Sciatic nerve (tissue), 2 donors: ENCODE data around the gene TBC1D24. TPM values are rescaled to one million over a fixed set of nuclear protein-coding genes. Genes with fewer than 3 reads are reported as not detected.

Source experiments
- ATAC-seq: fragments of 200-7000 bp; cut with Tn5 transposase; one replicate; pipeline ENCODE4 v1.9.1; 2020; ENCODE audit warnings: mild to moderate bottlenecking, moderate library complexity
- DNase-seq: peaks from one replicate; pipeline ENCODE4 v3.0.0-alpha.2; 2020; ENCODE audit warnings: low spot score
- intact Hi-C: fragments of 100-400 bp; cut with DNase I; formaldehyde crosslinking; loops from one replicate; pipeline ENCODE4 v1.14.2; 2022
- total RNA-seq: library from RNA; stranded (reverse); fragmentation: NEBNext Ultra II Directional; extraction: Animal tissue kit (Norgen Biotek cat#: 25700); gene quantifications from one replicate; pipeline ENCODE4 v1.2.1, GENCODE V29; 2021
- donor health status: DM: no; HTN: no; CAD: no.
- donor health status: DM: no; HTN: no; CAD: no.

The TBC1D24 gene
- total RNA-seq, 1 donor from 2014 or later = 15.4 TPM

DNA sequence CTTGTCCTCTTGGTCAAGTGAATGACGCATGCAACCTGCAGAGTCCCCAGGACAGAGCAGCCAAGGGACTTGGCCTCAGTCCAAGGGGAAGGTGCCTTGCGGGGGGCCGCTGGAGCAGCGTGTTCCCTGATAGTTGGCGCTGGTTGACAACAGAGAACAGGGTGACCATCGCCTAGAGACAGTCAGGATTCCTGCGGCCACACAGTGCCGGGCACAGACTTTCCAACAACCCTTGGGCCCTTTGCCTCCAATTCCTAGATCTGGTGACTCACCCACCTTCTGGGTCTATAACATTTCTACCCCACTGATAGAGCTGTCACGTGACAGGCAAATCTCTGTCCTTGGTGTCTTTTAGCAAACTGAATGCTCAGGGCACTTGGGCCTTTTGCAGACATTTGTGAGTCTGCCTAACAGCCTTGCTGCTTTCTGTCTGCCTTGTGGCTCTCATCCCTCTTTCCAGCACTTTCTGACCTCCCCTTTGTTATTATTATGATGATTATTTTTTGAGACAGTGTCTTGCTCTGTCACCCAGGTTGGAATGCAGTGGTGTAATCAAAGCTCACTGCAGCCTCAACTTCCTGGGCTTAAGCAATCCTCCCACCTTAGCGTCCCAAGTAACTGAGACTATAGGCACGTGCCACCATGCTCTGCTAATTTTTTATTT, 26.9 kb upstream of the TBC1D24 start:
- DNase-seq (peak; percentile 51), ATAC-seq (no peak)
- intact Hi-C loops = no loop called here

DNA sequence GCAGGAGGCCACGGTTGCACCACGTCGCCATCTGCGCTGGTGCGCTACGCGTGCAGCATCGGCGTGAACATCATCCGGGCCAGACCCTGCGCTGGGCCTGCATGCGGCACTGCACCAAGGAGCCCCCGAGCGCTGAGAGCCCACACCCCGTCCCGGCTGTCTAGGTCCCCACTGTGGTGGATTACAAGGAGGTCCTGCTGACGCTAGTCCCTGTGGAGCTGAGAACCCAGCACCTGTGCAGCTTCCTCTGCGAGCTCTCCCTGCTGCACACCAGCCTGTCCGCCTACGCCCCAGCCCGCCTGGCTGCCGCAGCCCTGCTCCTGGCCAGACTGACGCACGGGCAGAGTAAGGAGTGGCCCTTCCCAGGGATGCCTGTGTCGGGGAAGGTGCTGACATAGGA, 25.8 kb upstream of the TBC1D24 start:
- no peak for DNase-seq
- intact Hi-C loops = no loop called here
- ATAC-seq = no peak

GRCh38 chr16:2450535-2450934, 24.4 kb upstream of the TBC1D24 start:
- intact Hi-C loops = no loop called here
- ATAC-seq = peak; percentile 40
- peak; percentile 50 for DNase-seq

DNA sequence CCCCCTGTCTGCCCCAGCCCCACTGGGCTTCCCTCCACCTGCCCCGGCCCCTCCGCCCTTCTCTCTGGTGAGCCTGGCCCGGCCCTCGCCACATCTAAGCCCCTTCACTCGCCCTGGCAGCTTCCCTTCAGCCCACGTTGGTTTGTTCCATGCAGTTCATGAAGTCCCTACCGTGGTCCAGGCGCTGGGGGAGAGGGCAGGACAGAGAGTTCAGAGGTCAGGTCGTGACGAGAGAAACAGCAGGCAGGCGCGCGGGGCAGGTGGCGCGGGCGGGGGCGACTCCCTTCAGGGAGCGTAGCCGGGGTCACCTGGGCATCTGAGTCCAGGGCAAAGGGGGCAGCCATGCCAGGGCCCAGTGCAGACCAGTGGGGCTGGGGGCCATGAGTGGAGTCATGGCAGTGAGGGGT, 23.9 kb upstream of the TBC1D24 start:
- DNase-seq (peak; percentile 57), ATAC-seq (no peak)
- intact Hi-C loops = no loop called here

- no peak for ATAC-seq
- no peak for DNase-seq
- intact Hi-C loops = no loop called here
These were observed 23.0 kb upstream of the TBC1D24 start for GRCh38 chr16:2451851-2452320.

DNA sequence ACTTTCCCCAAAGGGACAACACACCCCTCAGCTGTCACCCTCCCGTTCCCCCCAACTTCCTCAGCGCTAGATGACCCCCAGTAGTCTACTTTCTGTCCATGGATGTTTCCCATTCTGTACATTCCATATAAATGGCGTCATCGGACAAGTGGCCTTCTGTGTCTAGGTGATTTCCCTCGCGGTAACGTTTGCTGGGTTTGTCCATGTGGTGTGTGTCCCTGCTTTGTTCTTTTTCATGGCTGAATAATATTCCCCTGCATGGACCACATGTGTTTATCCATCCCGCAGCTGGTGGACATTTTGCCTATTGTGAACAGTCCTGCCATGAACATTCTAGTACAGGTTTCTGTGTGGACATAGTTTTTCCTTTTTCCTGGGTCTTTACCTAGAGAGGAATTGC, 22.3 kb upstream of the TBC1D24 start:
- ATAC-seq (no peak), DNase-seq (no peak)
- intact Hi-C loops = no loop called here

GRCh38 chr16:2455081-2455845, 19.7 kb upstream of the TBC1D24 start:
- intact Hi-C loops = no loop called here

GRCh38 chr16:2456551-2457153, 18.3 kb upstream of the TBC1D24 start:
- no peak for ATAC-seq
- no peak for DNase-seq
- intact Hi-C loops = no loop called here

More at GRCh38 chr16:2455081-2455845, 19.7 kb upstream of the TBC1D24 start:
- no peak for DNase-seq
- ATAC-seq = no peak

GRCh38 chr16:2457267-2457666, 17.7 kb upstream of the TBC1D24 start:
- DNase-seq = no peak
- intact Hi-C loops = no loop called here
- no peak for ATAC-seq

- intact Hi-C loops = no loop called here
- no peak for ATAC-seq
- no peak for DNase-seq
These were observed 17.0 kb upstream of the TBC1D24 start for GRCh38 chr16:2457946-2458345.

GRCh38 chr16:2458887-2459646, 15.9 kb upstream of the TBC1D24 start:
- DNase-seq (no peak), ATAC-seq (peak; percentile 19)
- intact Hi-C loops = no loop called here

DNA sequence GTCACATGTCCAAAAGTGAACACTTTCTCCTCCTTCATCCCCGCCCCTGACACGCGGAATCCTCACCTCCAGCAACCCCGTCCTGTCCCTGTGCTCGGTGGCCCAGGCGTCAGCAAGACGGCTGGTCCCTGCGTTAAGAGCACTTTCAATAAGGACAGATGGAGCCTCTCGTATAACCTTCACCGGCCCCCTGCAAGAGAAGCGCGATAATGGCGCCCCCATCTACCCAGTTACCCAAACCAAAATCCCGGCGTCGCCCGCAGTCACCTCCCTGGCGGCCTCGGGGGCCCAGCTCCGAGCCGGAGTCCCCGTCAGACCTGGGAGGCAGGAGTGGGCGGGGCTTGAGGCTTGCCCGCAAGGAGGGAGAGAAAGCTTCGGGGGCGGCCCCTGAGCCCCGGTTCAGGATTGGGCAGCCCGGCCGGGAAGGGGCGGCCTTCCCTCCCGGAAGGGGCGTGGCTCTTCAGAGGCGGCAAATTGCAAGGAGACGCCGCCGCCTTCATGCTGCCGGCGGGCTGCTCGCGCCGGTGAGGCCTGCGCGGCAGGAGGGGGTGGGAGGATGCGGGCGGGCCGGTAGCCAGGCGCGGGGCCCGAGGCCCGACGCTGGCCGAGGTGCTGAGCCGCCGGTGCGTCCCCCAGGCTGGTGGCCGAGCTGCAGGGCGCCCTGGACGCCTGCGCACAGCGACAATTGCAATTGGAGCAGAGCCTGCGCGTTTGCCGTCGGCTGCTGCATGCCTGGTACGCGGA, 15.1 kb upstream of the TBC1D24 start, which contains the start of gene TEDC2:
Gene TEDC2 (plus strand): TSS at position 463 of the 744 bp plus-strand sequence. CDS start 36 bp downstream, at position 499.
- ATAC-seq = peak; percentile 98
- intact Hi-C loops = no loop called here
- peak; percentile 98 for DNase-seq

- ATAC-seq (no peak), DNase-seq (no peak)
- intact Hi-C loops = no loop called here
These were observed 14.6 kb upstream of the TBC1D24 start for GRCh38 chr16:2460391-2460713.

DNA sequence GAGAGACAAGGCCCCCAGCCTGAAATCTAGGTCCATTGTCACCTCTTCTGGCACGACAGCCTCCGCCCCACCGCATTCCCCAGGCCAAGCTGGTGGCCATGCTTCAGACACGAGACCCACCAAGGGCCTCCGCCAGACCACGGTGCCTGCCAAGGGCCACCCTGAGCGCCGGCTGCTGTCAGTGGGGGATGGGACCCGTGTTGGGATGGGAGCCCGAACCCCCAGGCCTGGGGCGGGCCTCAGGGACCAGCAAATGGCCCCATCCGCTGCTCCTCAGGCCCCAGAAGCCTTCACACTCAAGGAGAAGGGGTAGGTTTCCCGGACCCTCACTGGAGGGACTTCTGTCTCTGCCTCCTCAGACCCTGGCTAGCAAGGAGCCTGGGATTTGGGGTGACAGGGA, 14.0 kb upstream of the TBC1D24 start:
- DNase-seq (no peak), ATAC-seq (no peak)
- intact Hi-C loops = no loop called here

DNA sequence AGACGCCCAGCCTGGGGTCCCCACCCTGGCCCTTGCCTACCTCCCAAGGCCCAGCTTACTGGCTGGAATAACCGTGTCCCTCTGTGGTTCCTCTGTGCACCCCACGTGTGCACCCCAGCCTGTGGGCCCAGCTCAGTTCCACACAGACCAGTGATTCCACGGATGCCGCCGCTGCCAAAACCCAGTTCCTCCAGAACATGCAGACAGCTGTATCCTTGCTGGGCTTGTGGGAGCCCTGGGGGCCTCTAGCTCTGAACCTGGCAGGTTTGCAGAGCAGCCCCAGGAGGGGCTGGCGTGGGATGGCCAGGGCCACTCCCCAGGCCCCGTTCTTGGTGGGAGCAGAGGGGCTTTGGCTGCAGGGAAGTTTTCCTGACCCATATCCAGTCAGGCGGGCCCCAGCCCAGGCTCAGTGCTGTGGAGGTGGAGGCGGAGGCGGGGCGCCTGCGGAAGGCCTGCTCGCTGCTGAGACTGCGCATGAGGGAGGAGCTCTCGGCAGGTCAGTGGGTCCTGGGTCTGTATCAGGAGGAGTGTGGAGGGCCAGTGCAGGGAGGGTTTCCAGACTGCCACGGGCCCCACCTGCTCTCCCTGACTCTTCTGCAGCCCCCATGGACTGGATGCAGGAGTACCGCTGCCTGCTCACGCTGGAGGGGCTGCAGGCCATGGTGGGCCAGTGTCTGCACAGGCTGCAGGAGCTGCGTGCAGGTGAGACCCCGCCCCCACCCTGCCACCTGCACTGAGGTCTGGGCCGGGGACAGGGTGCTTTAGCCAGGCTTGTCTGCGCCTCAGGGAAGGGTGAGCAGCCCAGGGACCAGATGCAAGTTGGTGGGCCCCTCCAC, 12.7 kb upstream of the TBC1D24 start:
- DNase-seq (no peak), ATAC-seq (no peak)
- intact Hi-C loops = no loop called here

DNA sequence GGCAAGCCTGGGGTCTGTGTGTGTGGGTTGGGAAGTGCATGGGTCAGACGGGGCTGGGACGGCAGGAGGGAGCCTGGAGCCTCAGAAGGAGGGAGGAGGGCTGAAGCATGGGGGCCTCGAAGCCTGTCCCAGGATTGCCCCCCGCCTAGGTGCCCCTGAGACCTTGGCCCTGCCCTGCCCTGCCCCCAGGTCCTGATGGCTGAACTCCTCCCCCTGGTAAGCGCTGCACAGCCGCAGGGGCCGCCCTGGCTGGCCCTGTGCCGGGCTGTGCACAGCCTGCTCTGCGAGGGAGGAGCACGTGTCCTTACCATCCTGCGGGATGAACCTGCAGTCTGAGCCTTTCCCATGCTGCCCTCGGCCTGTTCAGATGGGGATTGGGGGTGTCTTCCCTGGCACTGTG, 10.6 kb upstream of the TBC1D24 start:
- intact Hi-C loops = no loop called here
- no peak for ATAC-seq

DNA sequence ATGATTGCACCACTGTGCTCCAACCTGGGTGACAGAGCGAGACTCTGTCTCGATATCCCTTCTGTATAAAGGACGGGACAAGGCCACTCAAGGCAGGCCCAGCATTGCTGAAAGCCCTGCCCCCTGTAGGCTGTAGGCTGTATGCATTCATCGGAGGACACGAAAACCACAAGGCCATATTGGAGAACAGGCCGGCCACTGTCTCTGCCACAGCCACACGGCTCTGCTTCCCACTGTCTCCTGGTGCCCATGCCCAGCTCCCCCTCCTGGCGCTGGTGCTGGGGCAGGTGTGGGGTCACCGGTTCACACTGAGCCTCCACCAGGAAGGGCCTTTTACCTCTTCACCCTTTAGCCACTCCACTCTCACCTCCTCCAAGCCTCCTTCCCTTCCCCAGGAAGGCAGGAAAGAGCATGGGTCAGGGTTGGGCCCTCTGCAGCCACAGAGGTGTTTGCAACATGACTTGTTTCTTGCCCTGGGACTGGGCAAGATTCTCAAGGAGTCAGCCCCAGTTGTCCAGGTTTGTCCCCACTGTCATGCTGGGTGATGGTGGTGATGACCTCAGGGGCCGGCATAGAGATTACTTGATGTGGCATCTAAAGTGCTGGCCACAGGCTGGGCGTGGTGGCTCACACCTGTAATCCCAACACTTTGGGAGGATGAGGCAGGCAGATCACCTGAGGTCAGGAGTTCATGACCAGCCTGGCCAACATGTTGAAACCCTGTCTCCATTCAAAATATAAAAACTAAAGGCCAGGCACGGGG, 9.1 kb upstream of the TBC1D24 start:
- no peak for DNase-seq
- no peak for ATAC-seq
- intact Hi-C loops = no loop called here

More for the DNA sequence above, 10.6 kb upstream of the TBC1D24 start:
- no peak for DNase-seq
